Endothelial cell of umbilical vein (primary cell): ENCODE results near the gene EPB41L1. TPM values are rescaled to one million over a fixed set of nuclear protein-coding genes. Genes with fewer than 3 reads are reported as not detected.

Experiments used
- BruUV-seq: library from RNA; stranded (reverse); fragments of 400-500 nt; replicated peaks from 2 replicates; lab custom pipeline; 2021; lab: Mats Ljungman, UMichigan
- CTCF ChIA-PET: fragments of 300-600, 350-600 bp; sonication (Branson Sonifier 250); formaldehyde crosslinking; loops from one replicate; lab custom pipeline; 2021; ENCODE audit warnings: antibody characterized with exemption, inconsistent platforms; lab: Charles Lee
- POLR2A ChIA-PET: fragments of 300-600, 350-600 bp; sonication (Branson Sonifier 250); formaldehyde crosslinking; loops from one replicate; lab custom pipeline; 2021; ENCODE audit warnings: antibody characterized with exemption, inconsistent platforms; lab: Charles Lee
- DNase-seq: peaks from one replicate; pipeline ENCODE4 v3.0.0-alpha.2; 2011; ENCODE audit warnings: low read depth, low spot score
- FAIRE-seq: peaks from 2 replicates; lab custom pipeline; 2011; peaks lifted over from hg19 to GRCh38; lab: Jason Lieb, UNC
- H2AFZ ChIP-seq: 2 replicates; pipeline ENCODE4 v1.6.0; 2012; ENCODE audit warnings: low read depth, low read length, control low read depth, inconsistent platforms
- H3K27ac ChIP-seq: 2 replicates; pipeline ENCODE4 v1.5.1; 2011; ENCODE audit warnings: low read depth, mild to moderate bottlenecking, control low read depth, low read length, moderate library complexity; ENCODE audit not compliant: insufficient read depth
- H3K27me3 ChIP-seq, 2 experiments: 2 replicates each; pipeline versions ENCODE4 v1.6.0 to v1.6.1; 2011; ENCODE audit warnings: low read length in 2 of 2, mixed read lengths in 1 of 2; ENCODE audit not compliant: control insufficient read depth in 2 of 2, insufficient read depth in 2 of 2
- H3K36me3 ChIP-seq, 2 experiments: 2 replicates in 1 of 2; 3 replicates in 1 of 2; pipeline ENCODE4 v1.5.1; 2011; ENCODE audit warnings: low read length in 2 of 2, mild to moderate bottlenecking in 1 of 2, moderate library complexity in 1 of 2; ENCODE audit not compliant: control insufficient read depth in 2 of 2, insufficient read depth in 2 of 2; ENCODE audit errors: extremely low read depth in 1 of 2
- H3K4me1 ChIP-seq: 3 replicates; pipeline ENCODE4 v1.5.1; 2011; ENCODE audit warnings: mild to moderate bottlenecking, low read length; ENCODE audit not compliant: control insufficient read depth, insufficient read depth; ENCODE audit errors: extremely low read depth
- H3K4me2 ChIP-seq: 2 replicates; pipeline ENCODE4 v1.6.1; 2011; ENCODE audit warnings: low read length, control low read depth, mixed read lengths; ENCODE audit not compliant: insufficient read depth
- H3K4me3 ChIP-seq, 3 experiments: fragments of 200-600 bp in 1 of 3; sonication (generic), shearing (Covaris generic) in 1 of 3; replicated peaks in 1 of 3; 2 replicates each; pipeline ENCODE4 v1.5.1; 2011 to 2016; ENCODE audit warnings: control low read depth in 3 of 3, low read length in 3 of 3, mild to moderate bottlenecking in 2 of 3, inconsistent platforms in 1 of 3, low read depth in 1 of 3, moderate library complexity in 1 of 3; ENCODE audit not compliant: insufficient read depth in 1 of 3
- H3K79me2 ChIP-seq: 2 replicates; pipeline ENCODE4 v1.6.0; 2012; ENCODE audit warnings: low read length, inconsistent platforms; ENCODE audit not compliant: control insufficient read depth, insufficient read depth
- H3K9ac ChIP-seq: replicated peaks from 2 replicates; pipeline ENCODE3; 2011; ENCODE audit warnings: low read length, control low read depth; ENCODE audit not compliant: insufficient read depth; ENCODE audit errors: extremely low read depth
- H3K9me1 ChIP-seq: replicated peaks from 3 replicates; pipeline ENCODE4 v1.6.0; 2011; ENCODE audit warnings: mild to moderate bottlenecking, low read length; ENCODE audit not compliant: control insufficient read depth, insufficient read depth; ENCODE audit errors: extremely low read depth
- H3K9me3 ChIP-seq: replicated peaks from 2 replicates; pipeline ENCODE4 v1.5.1; 2012; ENCODE audit warnings: low read length, inconsistent platforms; ENCODE audit not compliant: control insufficient read depth, insufficient read depth
- H4K20me1 ChIP-seq: replicated peaks from 2 replicates; pipeline ENCODE3; 2011; ENCODE audit warnings: mild to moderate bottlenecking, low read length; ENCODE audit not compliant: control insufficient read depth, insufficient read depth; ENCODE audit errors: extremely low read depth
- EZH2 ChIP-seq: IDR thresholded peaks from 2 replicates; pipeline ENCODE4 v1.6.1; 2012; ENCODE audit warnings: borderline replicate concordance, low read depth, mild to moderate bottlenecking, moderate library complexity, low read length, inconsistent platforms; ENCODE audit not compliant: severe bottlenecking
- FOS ChIP-seq: IDR thresholded peaks from 2 replicates; pipeline ENCODE4 v1.6.1; 2011; ENCODE audit warnings: mild to moderate bottlenecking, low read length, moderate library complexity, borderline replicate concordance; ENCODE audit not compliant: insufficient read depth
- GATA2 ChIP-seq: IDR thresholded peaks from 2 replicates; pipeline ENCODE4 v1.7.0; 2011; ENCODE audit warnings: low read depth, mild to moderate bottlenecking, moderate library complexity, mixed read lengths, low read length; ENCODE audit not compliant: insufficient read length, insufficient read depth
- JUN ChIP-seq: IDR thresholded peaks from 2 replicates; pipeline ENCODE4 v1.6.1; 2011; ENCODE audit warnings: borderline replicate concordance, low read depth; ENCODE audit not compliant: insufficient read length, insufficient read depth
- MYC ChIP-seq: IDR thresholded peaks from one replicate; pipeline ENCODE4 v1.6.1; 2011; ENCODE audit warnings: mild to moderate bottlenecking, low read depth, low read length
- POLR2A ChIP-seq: IDR thresholded peaks from 2 replicates; pipeline ENCODE4 v1.6.1; 2012; ENCODE audit warnings: low read depth, mild to moderate bottlenecking, control low read depth, low read length
- POLR2AphosphoS5 ChIP-seq: IDR thresholded peaks from 2 replicates; pipeline ENCODE4 v1.6.1; 2012; ENCODE audit warnings: low read depth, mild to moderate bottlenecking, control low read depth, low read length, moderate library complexity; ENCODE audit not compliant: insufficient read depth
- dilution Hi-C: fragments of 300-500 bp; cut with MboI; formaldehyde crosslinking; loops from one replicate; pipeline ENCODE4 v1.15.0; 2019; ENCODE audit warnings: low sequenced_read_pairs; ENCODE audit not compliant: extremely low pct_ligation_motif_present
- intact Hi-C: fragments of 100-400 bp; cut with micrococcal nuclease; formaldehyde crosslinking; loops from one replicate; pipeline ENCODE4 v1.10.0; 2022
- polyA plus RNA-seq, 4 experiments: library from polyadenylated mRNA; depleted of rRNA in 3 of 4; stranded (reverse) in 3 of 4; unstranded in 1 of 4; fragments of >200 nt; gene quantifications; 2 replicates each; pipeline versions ENCODE4 v1.2.1 to v1.2.3, GENCODE V29; 2011 to 2012; ENCODE audit warnings: missing spikeins in 1 of 4
- total RNA-seq: library from RNA; stranded (reverse); gene quantifications from 2 replicates; pipeline ENCODE4 v1.2.3, GENCODE V29; 2021
- TF ChIP-seq, protein P1 (sequence below), 2 donors: IDR thresholded peaks; 1 replicate in 1 of 2; 2 replicates in 1 of 2; pipeline ENCODE4 v1.5.1; 2011; ENCODE audit warnings: low read length in 2 of 2, mild to moderate bottlenecking in 2 of 2, moderate library complexity in 2 of 2, control low read depth in 1 of 2, inconsistent platforms in 1 of 2, low read depth in 1 of 2; ENCODE audit not compliant: insufficient read depth in 1 of 2; ENCODE audit errors: extremely low read depth in 1 of 2
- TF ChIP-seq, protein P2 (sequence below): IDR thresholded peaks from 2 replicates; pipeline ENCODE4 v1.6.1; 2011; ENCODE audit not compliant: insufficient read depth, insufficient read length

The EPB41L1 gene
- total and polyA plus RNA-seq, 2 donors (not counting 3 experiments of a cell fraction or from before 2014, with no cell fraction given), result 6.1 to 12.2 TPM

DNA sequence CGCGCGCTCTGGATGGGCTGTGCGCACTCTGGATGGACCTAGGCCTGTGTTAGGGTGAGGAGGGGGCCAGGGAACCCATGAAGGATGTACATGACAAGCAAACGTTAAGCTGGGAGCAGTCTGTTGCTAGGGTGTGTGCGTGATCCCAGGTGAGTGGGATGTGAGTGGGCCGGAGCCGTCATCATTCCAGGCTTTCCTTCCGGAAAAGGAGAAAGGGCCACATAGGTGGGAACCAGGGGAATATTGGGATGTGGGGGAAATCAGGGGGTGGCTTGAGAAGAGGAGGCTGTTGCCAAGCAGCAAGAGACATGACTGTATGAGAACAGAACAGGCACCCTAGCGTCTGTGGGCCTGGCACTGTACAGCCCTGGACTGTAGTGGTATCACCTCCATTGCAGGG is 49.7 kb upstream of the EPB41L1 start:
- H3K4me1 ChIP-seq, result peaks cover 4% of the 10 kb centered on the region
- no TSS peak for BruUV-seq
- H3K27me3 ChIP-seq, result no peaks in the 10 kb centered on the region
- no peaks in the 10 kb centered on the region for H4K20me1 ChIP-seq
- no peaks in the 10 kb centered on the region for H3K36me3 ChIP-seq
- ChIA-PET POLR2A (no interaction called here), CTCF (interaction anchor here (2.8 kb wide), 1 partner anchor 34 kb away, joined by 9 read pairs; no protein-coding TSS in a partner anchor)
- no peak overlapping the region for H3K4me2 ChIP-seq
- dilution Hi-C loops, result no loop called here
- H2AFZ ChIP-seq, result no peak overlapping the region
- no peak overlapping the region for H3K4me3 ChIP-seq
- intact Hi-C loops, result no loop called here
- no peaks in the 10 kb centered on the region for H3K9me3 ChIP-seq
- no peaks in the 10 kb centered on the region for H3K79me2 ChIP-seq
- H3K9ac ChIP-seq, result no peak overlapping the region
- TF ChIP-seq GATA2 (no peak), FOS (no peak), POLR2A (no peak), MYC (no peak), EZH2 (no peak), POLR2AphosphoS5 (no peak), JUN (no peak)
- TF ChIP-seq, protein P1, sequence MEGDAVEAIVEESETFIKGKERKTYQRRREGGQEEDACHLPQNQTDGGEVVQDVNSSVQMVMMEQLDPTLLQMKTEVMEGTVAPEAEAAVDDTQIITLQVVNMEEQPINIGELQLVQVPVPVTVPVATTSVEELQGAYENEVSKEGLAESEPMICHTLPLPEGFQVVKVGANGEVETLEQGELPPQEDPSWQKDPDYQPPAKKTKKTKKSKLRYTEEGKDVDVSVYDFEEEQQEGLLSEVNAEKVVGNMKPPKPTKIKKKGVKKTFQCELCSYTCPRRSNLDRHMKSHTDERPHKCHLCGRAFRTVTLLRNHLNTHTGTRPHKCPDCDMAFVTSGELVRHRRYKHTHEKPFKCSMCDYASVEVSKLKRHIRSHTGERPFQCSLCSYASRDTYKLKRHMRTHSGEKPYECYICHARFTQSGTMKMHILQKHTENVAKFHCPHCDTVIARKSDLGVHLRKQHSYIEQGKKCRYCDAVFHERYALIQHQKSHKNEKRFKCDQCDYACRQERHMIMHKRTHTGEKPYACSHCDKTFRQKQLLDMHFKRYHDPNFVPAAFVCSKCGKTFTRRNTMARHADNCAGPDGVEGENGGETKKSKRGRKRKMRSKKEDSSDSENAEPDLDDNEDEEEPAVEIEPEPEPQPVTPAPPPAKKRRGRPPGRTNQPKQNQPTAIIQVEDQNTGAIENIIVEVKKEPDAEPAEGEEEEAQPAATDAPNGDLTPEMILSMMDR (IDR thresholded peaks at IDR 0.05; ENCODE audit: extremely low read depth in 1 of 2, insufficient read depth in 1 of 2, low read depth in 1 of 2, low read length in 2 of 2), result no peak
- TF ChIP-seq, protein P2, sequence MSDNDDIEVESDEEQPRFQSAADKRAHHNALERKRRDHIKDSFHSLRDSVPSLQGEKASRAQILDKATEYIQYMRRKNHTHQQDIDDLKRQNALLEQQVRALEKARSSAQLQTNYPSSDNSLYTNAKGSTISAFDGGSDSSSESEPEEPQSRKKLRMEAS, result no peak
- no peak overlapping the region for H3K27ac ChIP-seq
- no peaks in the 10 kb centered on the region for H3K9me1 ChIP-seq
- FAIRE-seq (no peak), DNase-seq (no peak)
